Liver (tissue), 3 donors: ENCODE measurements around the gene OMG.

ENCODE experiments used
- ATF3 ChIP-seq: IDR thresholded peaks from 2 replicates; pipeline ENCODE4 v1.6.1; 2016; ENCODE audit warnings: antibody characterized with exemption
- FOXA1 ChIP-seq: IDR thresholded peaks from 2 replicates; pipeline ENCODE4 v1.6.1; 2016; ENCODE audit warnings: antibody characterized with exemption
- NR2F2 ChIP-seq: IDR thresholded peaks from 2 replicates; pipeline ENCODE4 v1.6.1; 2016; ENCODE audit warnings: antibody characterized with exemption
- RAD21 ChIP-seq, 2 donors: IDR thresholded peaks; 2 replicates each; pipeline ENCODE4 v1.6.1; 2016; ENCODE audit warnings: antibody characterized with exemption in 2 of 2, mild to moderate bottlenecking in 2 of 2
- RXRA ChIP-seq, 2 donors: IDR thresholded peaks; 2 replicates each; pipeline ENCODE4 v1.6.1; 2017 to 2018; ENCODE audit warnings: antibody characterized with exemption in 2 of 2, mild to moderate bottlenecking in 1 of 2
- TAF1 ChIP-seq: conservative IDR thresholded peaks from 2 replicates; pipeline ENCODE4 v1.6.1; 2016; ENCODE audit warnings: antibody characterized with exemption, mild to moderate bottlenecking
- YY1 ChIP-seq: IDR thresholded peaks from 2 replicates; pipeline ENCODE4 v1.6.1; 2016; ENCODE audit warnings: antibody characterized with exemption, mild to moderate bottlenecking
- TF ChIP-seq, protein P1 (sequence below): fragments of 150-350 bp; IDR thresholded peaks from 2 replicates; pipeline ENCODE4 v1.5.1; 2017; ENCODE audit warnings: improper control_type of control experiment, low read depth, low read length; ENCODE audit not compliant: missing input control
- donor health status: healthy.
- donor health status: healthy.

DNA sequence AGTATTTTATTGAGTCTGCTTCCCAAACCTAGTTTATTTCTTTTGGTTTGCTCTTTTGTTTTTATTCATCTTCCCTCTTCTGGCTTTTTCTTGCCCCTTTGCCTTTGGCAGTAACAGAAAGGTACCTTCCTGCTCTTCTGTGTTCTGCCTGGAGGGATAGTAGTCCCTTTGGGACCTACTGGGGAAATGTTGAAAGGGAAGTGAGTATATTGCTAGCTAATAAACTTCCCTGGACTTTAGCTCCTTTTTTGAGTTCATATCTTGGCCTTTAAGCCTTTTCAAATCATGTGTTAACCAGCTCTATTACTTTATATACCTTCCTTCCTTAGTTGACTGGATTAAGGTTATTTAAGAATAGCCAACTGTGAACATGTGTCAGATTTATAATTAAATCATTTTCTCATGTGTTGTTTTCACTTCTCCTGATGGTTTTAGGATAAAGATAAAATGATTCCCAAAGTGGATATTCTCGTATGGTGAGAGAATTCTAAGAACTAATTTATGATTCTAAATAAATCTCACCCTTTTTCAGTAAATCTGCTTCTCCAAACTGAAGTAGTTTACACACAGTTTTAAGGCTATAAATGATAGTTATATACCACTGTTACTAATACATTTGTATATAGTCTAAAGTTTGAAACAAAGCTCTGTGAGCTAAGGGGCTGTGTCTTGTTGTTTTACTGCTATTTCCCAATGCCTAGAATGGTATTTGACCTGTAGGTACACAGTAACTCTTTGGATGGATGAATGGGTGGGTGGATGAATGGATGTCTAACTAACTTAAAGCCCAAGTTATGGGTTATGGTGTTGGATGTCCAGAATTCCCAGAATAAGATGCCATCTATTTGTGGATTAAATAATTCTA lies 45.7 kb downstream of the OMG start:
- TF ChIP-seq, protein P1, sequence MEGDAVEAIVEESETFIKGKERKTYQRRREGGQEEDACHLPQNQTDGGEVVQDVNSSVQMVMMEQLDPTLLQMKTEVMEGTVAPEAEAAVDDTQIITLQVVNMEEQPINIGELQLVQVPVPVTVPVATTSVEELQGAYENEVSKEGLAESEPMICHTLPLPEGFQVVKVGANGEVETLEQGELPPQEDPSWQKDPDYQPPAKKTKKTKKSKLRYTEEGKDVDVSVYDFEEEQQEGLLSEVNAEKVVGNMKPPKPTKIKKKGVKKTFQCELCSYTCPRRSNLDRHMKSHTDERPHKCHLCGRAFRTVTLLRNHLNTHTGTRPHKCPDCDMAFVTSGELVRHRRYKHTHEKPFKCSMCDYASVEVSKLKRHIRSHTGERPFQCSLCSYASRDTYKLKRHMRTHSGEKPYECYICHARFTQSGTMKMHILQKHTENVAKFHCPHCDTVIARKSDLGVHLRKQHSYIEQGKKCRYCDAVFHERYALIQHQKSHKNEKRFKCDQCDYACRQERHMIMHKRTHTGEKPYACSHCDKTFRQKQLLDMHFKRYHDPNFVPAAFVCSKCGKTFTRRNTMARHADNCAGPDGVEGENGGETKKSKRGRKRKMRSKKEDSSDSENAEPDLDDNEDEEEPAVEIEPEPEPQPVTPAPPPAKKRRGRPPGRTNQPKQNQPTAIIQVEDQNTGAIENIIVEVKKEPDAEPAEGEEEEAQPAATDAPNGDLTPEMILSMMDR = no peak
- TF ChIP-seq TAF1 (no peak), RAD21 (IDR thresholded peaks at IDR 0.05) (no peak), YY1 (no peak), NR2F2 (no peak), FOXA1 (no peak), RXRA (IDR thresholded peaks at IDR 0.05) (no peak), ATF3 (no peak)
